GM19438 (cell line): Measurements from ENCODE around the gene NUDT4.

Experiments
- ATAC-seq: cut with Tn5 transposase; IDR thresholded peaks from one replicate; pipeline ENCODE4 v1.9.1; 2021; ENCODE audit warnings: low read depth; ENCODE audit not compliant: unreplicated experiment

The NUDT4 gene

GRCh38 chr12:93451423-93452158, 73.9 kb downstream of the NUDT4 start:
- no peak for ATAC-seq

DNA sequence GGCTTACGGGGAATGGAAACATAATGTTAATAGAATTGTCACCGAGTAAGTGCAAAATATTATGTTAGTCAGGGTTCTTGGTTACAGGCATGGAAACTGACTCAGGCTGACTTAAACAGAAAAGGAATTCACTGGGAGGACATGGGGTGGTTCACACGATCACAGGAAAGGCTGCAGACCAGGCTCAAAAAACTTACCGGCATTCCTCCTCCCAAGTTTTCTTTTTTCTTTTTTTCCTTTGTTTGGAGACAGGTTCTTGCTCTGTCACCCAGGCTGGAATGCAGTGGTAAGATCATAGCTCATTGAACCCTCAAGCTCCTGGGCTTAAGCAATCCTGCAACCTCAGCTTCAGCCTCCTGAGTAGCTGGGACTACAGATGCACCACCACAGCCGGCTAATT, 75.9 kb downstream of the NUDT4 start:
- ATAC-seq = no peak

DNA sequence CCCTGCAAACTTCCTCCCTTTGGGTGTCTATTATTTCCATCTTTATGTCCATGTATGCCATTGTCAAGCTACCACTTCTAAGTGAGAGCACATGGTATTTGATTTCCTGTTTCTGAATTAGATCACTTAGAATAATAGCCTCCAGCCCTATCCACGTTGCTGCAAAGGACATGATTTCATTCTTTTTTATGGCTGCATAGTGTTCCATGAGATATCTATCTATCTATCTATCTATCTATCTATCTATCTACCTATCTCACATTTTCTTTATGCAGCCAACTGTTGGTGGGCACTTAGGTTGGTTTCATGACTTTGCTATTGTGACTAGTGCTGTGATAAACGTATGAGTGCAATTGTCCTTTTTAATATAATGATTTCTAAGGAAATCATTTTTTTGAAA, 78.4 kb downstream of the NUDT4 start:
- ATAC-seq = no peak
